Measurements from ENCODE around the gene RHO. TPM values are rescaled to one million over a fixed set of nuclear protein-coding genes. Genes with fewer than 3 reads are reported as not detected.

Gene RHO
- total RNA-seq, 2 donors from 2014 or later, result not detected

DNA sequence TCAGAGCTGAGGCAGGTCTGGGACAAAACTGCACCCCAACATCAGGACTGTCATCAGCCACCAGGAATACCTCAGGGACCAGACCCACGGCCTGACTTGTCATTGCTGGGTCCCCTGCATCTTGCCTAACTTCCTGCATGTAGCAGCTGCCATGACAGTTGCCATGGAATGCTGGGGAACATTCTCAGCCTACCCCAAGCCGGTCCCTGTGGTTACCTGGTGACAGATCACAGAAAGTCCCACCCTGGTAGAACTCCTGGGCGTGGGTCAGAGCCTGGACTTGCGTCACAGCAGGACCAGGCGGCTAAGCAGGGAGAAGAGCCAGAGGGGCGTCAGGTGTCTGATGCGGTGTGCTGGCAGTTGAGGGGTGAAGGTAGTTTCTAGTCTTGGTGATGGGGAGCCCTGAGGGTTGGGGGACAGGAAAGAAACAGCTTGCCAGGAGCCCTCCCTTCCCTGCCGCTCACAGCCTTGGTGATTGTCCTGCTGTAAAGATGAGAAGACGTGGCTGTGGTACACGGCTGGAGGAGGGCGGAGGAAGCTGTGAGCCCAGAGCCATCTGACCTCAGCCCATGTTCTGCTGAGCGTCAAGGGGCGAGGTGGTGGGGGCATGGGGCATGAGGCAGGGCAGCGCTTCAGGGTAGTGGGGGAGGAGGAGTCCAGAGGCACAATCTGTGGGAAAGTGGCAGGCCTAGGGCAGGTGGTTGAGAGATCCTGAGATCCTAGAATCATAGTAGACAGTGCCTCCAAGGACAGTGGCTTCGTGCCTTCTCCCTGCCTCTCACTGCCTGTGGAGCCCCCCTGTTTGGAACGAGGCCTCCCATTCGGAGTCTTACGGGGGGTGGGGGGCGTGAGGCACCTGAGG lies 19.9 kb downstream of the RHO start:
- H3K27ac Mint-ChIP-seq, result no peak overlapping the region

DNA sequence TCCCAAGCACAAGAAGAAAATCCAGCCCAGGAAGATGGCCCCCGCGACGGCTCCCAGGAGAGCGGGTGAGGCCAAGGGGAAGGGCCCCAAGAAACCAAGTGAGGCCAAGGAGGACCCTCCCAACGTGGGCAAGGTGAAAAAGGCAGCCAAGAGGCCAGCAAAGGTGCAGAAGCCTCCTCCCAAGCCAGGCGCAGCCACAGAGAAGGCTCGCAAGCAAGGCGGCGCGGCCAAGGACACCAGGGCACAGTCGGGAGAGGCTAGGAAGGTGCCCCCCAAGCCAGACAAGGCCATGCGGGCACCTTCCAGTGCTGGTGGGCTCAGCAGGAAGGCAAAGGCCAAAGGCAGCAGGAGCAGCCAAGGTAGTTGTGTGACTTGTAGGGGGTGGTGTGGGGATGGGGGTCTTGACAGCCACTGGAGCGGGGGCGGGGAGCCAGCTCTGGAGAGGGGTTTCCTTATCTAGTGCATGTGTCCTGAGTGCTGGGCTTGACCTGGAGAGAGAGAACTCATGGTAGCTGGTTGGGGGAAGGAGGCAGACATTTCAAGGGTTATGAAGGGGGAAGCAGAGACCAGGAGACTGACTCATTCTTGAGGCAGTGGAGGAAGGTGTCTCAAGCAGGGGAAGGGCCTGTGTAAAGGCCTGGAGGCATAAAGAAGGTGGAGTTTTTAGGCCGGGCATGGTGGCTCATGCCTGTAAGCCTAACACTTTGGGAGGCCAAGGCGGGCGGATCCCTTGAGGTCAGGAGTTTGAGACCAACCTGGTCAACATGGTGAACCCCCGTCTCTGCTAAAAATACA lies 20.8 kb downstream of the RHO start:
- Mint-ChIP-seq H3K36me3 (no peaks in the 10 kb centered on the region), H3K27ac (no peak overlapping the region), H3K9me3 (no peaks in the 10 kb centered on the region)
- no peak for ATAC-seq
- DNase-seq (ENCODE audit: low spot score in 2 of 2), result no peak

More for the DNA sequence above, 19.9 kb downstream of the RHO start:
- Mint-ChIP-seq H3K36me3 (no peaks in the 10 kb centered on the region), H3K9me3 (no peaks in the 10 kb centered on the region)
- DNase-seq (ENCODE audit: low spot score in 2 of 2), result no peak
- ATAC-seq, result no peak

GRCh38 chr3:129549805-129550204 lies 21.4 kb downstream of the RHO start:
- no peaks in the 10 kb centered on the region for H3K9me3 Mint-ChIP-seq
- H3K36me3 Mint-ChIP-seq, result no peaks in the 10 kb centered on the region
- no peak overlapping the region for H3K27ac Mint-ChIP-seq
- DNase-seq (ENCODE audit: low spot score in 2 of 2) (no peak), ATAC-seq (no peak)

DNA sequence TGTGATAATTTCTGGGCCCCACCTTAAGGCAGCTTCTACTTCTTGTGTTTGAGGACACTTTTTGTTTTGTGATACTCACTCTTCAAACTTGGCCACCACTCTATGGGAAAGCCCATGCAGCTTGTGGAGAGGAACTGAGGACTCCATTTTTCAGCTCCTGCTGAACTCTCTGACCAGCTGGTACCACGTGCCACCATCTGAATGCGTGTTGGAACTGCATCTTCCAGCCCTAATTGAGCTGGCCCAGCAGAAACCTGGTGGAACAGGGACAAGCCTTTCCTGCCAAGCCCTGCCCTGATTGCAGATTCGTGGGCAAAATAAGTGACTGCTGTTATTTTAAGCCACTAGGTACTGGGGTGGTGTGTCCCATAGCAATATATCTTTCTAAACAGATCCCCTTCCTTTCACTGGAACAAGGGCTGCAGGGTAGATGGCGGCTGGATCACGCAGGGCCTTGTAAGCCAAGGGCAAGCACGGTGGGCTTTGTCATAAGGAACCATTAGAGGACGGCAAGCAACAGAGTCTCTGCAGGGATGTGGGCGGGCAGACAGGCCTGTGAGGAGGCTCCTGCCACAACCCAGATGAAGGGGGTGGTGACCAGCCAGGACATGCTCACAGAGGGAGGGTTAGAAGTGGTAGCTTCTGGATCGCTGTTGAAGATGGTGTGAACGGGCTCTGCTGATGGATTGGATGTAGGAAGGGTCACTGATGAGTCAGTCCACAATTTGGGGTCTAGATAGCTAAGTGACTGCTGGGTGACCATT lies 24.0 kb downstream of the RHO start:
- no peaks in the 10 kb centered on the region for H3K36me3 Mint-ChIP-seq
- DNase-seq (ENCODE audit: low spot score in 2 of 2), result no peak
- H3K9me3 Mint-ChIP-seq, result no peaks in the 10 kb centered on the region
- no peak overlapping the region for H3K27ac Mint-ChIP-seq
- ATAC-seq, result no peak

DNA sequence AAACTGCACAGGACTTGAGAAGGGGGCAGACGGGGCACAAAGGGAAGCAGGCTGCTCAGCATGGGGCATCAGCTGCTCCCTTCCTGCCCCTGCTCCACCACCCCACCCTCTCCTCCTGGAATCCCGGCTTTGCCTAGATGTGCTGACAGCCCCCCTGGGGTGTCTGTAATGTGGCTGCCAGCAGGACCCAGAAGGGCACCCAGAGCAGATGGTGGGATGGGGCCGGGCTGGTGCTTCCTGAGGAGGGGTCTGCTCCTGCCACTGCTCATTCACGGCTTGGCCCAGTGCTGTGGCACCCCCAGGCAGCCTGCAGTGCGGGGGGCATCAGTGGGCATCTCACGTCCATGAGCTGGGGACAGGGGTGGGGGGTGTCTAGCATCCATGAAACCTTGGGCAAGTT lies 24.7 kb downstream of the RHO start:
- no peak overlapping the region for H3K27ac Mint-ChIP-seq
- no peaks in the 10 kb centered on the region for H3K9me3 Mint-ChIP-seq
- no peak for DNase-seq (ENCODE audit: low spot score in 2 of 2)
- H3K36me3 Mint-ChIP-seq, result no peaks in the 10 kb centered on the region
- no peak for ATAC-seq

DNA sequence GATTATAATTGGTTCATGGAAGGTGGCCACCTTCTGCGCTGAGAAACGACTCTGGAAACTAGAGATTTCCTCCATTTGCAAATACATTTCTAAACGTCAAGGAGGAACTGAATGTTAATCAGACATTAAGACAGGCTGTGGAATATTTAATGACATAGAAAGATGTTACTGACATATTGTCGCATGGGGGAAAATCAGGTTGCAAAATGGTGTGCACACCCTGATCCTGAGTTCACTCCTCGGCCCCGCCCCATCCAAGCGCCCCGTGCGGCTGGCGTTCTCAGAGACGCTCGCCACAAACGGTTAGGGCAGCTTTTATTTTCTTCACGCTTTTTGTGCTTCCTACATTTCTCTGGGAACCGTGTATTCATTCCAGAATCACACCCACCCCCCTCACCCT lies 25.3 kb downstream of the RHO start:
- H3K27ac Mint-ChIP-seq, result no peak overlapping the region
- no peaks in the 10 kb centered on the region for H3K9me3 Mint-ChIP-seq
- H3K36me3 Mint-ChIP-seq, result no peaks in the 10 kb centered on the region
- DNase-seq (ENCODE audit: low spot score in 2 of 2), result no peak
- ATAC-seq, result peak in 1 of 2 donors; percentile 55

- ATAC-seq, result no peak
- no peak overlapping the region for H3K27ac Mint-ChIP-seq
- H3K9me3 Mint-ChIP-seq, result no peaks in the 10 kb centered on the region
- no peaks in the 10 kb centered on the region for H3K36me3 Mint-ChIP-seq
- DNase-seq (ENCODE audit: low spot score in 2 of 2), result no peak
Observed at GRCh38 chr3:129554356-129555152, 26.1 kb downstream of the RHO start.

DNA sequence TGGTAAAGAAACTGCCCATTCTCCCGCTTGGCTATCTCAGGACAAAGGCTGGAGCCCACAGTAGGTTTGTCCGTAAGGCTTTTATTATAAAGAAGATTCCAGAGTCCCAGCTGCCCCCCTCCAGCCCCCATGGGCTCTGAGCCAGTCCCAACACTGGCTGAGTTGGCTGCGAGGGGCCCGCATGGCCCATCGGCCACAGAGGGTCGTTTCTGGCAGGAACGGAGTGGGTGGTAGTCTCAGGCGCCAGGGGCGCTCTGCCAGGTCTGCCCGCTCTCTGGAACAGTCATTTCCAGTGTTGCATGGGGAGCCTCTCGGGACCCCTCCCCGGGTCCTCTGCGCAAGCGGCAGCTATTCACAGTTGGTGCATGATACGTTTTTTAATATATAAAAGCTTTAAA lies 26.7 kb downstream of the RHO start:
- H3K9me3 Mint-ChIP-seq, result no peaks in the 10 kb centered on the region
- ATAC-seq (no peak), DNase-seq (ENCODE audit: low spot score in 2 of 2) (no peak)
- H3K36me3 Mint-ChIP-seq, result no peaks in the 10 kb centered on the region
- H3K27ac Mint-ChIP-seq, result no peak overlapping the region

GRCh38 chr3:129555616-129556357 lies 27.3 kb downstream of the RHO start:
- no peak for ATAC-seq
- H3K27ac Mint-ChIP-seq, result no peak overlapping the region
- H3K9me3 Mint-ChIP-seq, result no peaks in the 10 kb centered on the region
- no peaks in the 10 kb centered on the region for H3K36me3 Mint-ChIP-seq
- no peak for DNase-seq (ENCODE audit: low spot score in 2 of 2)

DNA sequence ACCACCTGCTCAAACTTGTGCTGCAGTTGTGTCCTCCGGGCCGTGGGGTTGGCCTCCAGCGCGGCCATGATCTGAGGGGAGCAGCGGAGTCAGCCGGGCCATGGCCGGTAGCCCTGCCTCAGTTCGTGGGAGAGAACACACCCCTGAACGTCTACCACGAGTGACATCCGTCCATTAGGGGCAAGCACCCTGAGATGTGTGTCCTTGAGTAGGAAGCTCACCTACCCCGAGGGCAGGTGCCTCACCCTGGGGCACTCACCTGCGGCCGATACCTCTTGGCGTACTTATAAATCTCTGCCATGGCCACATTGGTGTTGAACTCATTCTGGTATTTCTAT lies 27.9 kb downstream of the RHO start:
- DNase-seq (ENCODE audit: low spot score in 2 of 2) (no peak), ATAC-seq (no peak)
- H3K36me3 Mint-ChIP-seq, result no peaks in the 10 kb centered on the region
- no peak overlapping the region for H3K27ac Mint-ChIP-seq
- no peaks in the 10 kb centered on the region for H3K9me3 Mint-ChIP-seq

DNA sequence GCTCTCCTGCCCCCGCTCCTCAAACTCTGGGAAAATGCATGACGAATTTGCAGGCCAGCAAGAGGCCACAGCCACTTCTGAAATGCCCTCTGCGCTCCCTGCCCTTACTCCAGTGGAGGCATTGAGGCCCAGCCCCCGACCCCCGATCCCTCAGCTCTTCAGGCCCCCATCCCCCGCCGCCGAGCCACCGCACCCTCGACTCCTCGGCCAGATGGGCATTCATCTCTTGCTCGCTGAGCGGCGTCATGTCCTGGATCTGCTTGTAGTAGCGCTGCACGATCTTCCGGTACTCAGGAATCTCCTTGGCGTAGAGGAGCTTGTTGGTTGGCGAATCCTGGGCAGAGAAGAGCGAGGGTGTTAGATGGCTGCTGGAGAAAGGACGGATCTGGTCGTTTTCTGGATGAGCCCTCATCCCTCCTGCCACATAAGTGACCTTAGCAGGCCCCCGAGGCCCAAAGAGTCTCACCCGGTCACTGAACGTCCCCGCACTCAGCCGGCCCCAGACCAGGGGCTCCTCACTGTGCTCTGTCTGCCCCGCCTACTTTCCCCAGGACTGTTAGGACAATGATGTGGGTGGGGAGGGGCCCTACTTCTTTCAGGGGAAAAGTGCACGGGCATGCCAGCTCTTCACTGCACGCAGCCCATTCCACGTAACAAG lies 28.6 kb downstream of the RHO start:
- Mint-ChIP-seq H3K36me3 (no peaks in the 10 kb centered on the region), H3K27ac (no peak overlapping the region), H3K9me3 (no peaks in the 10 kb centered on the region)
- DNase-seq (ENCODE audit: low spot score in 2 of 2) (no peak), ATAC-seq (no peak)

GRCh38 chr3:129557548-129557894 lies 29.1 kb downstream of the RHO start:
- no peaks in the 10 kb centered on the region for H3K9me3 Mint-ChIP-seq
- H3K36me3 Mint-ChIP-seq, result no peaks in the 10 kb centered on the region
- DNase-seq (ENCODE audit: low spot score in 2 of 2) (no peak), ATAC-seq (no peak)
- no peak overlapping the region for H3K27ac Mint-ChIP-seq

DNA sequence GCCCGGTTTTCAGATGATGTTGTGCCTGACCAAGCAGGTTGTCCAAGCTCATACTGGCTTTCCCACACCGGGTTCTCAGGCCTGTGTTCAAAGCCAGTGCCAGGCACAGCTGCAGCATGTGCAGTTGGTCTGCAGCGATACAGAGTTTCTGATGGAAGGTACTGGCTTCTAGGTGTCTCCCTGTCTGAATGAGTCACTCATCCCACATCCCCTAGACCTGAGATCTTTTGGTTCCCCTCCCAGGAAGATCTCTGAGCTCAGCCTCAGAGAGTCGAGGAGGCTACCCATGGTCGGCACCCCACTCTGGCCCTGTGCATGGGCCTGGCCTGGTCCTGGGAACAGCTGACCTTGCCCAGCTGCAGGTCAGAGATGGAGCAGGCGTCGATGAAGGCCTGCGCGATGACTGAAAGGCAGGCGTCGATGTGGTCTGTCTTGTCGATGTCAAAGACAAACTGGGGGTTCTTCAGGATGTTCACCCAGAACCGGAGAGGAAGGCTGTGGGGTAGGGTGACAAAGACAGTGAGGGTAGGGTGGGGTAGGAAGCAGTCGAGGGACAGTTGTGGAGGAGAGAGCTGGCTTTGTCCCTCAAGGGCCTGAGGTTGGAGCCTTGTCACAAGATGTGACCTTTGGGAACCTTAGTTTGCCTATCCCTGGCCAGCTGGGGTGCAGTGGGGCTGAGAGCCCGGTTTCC lies 29.8 kb downstream of the RHO start:
- DNase-seq (ENCODE audit: low spot score in 2 of 2), result no peak
- ATAC-seq, result peak in 1 of 2 donors; percentile 31
- H3K36me3 Mint-ChIP-seq, result no peaks in the 10 kb centered on the region
- H3K27ac Mint-ChIP-seq, result no peak overlapping the region
- no peaks in the 10 kb centered on the region for H3K9me3 Mint-ChIP-seq

DNA sequence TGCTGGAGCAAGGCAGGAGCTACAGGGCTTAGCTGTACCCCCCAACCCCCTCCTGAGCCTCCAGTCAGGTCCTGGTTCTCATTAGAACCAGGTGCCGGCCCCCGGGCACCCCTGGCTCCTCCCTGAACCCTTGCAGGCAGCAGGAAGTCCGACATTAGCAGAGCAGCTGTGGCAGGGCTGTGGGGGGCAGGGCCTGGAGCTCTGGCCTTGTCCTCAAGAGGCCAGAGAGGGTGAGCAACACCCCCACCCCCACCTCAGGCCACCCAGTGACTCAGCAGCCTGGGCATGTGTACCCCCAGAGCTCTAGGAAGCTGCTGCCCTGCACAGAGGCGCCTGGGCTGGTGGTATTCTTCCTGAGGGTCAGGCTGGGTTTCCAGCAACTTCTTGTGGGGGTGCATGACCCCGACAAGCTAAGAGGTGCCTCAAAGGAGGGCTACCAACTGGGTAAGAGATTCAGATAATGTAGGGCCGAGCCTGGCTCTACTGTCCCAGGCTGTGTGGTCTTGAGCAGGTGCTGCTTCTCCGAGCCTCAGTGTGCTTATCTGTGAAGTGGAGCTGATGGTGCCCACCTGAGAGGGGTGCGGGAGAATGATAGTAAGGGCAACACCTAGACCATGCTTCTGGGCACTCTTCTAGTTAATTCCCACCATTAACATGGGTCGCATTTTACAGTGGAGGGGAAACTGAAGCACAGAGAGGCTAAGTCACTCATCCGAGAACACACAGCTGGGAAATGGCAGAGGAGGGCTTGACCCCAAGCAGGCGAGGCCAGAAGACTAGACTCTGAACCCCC lies 30.5 kb downstream of the RHO start:
- DNase-seq (ENCODE audit: low spot score in 2 of 2) (no peak), ATAC-seq (peak in 1 of 2 donors; percentile 2)
- Mint-ChIP-seq H3K27ac (no peak overlapping the region), H3K36me3 (no peaks in the 10 kb centered on the region), H3K9me3 (no peaks in the 10 kb centered on the region)

Data from activated naive CD4-positive, alpha-beta T cell treated with anti-CD3 and anti-CD28 coated beads, Interleukin-2, amount 50 U/mL, for 72 hours (primary cell).